Neural cell (in vitro differentiated cells): ENCODE results near the gene ROR2. TPM values are rescaled to one million over a fixed set of nuclear protein-coding genes. Genes with fewer than 3 reads are reported as not detected.

ENCODE experiments used
- H2AFZ ChIP-seq: fragments of 200-600, 300-800 bp; sonication (generic), shearing (Covaris generic); 2 replicates; pipeline ENCODE4 v1.6.0; 2014; ENCODE audit warnings: low read depth, mild to moderate bottlenecking, antibody characterized with exemption, low read length, moderate library complexity
- H3F3A ChIP-seq: fragments of 200-600 bp; shearing (Covaris generic); 2 replicates; pipeline ENCODE4 v1.6.1; 2016; ENCODE audit warnings: mild to moderate bottlenecking, moderate library complexity, mixed read lengths, antibody characterized with exemption, low read length; ENCODE audit not compliant: insufficient read depth, poor library complexity, severe bottlenecking
- H3K27ac ChIP-seq: fragments of 200-600, 300-800 bp; sonication (generic), shearing (Covaris generic); 2 replicates; pipeline ENCODE4 v1.5.1; 2014; ENCODE audit warnings: mild to moderate bottlenecking, low read length, moderate library complexity
- H3K27me3 ChIP-seq: fragments of 300-800, 200-600 bp; sonication (generic), shearing (Covaris generic); 2 replicates; pipeline ENCODE4 v1.6.0; 2014; ENCODE audit warnings: mild to moderate bottlenecking, low read depth, low read length, moderate library complexity; ENCODE audit not compliant: insufficient read depth
- H3K36me3 ChIP-seq: fragments of 300-800, 200-600 bp; sonication (generic), shearing (Covaris generic); 2 replicates; pipeline ENCODE4 v1.5.1; 2014; ENCODE audit warnings: mild to moderate bottlenecking, antibody characterized with exemption, low read length, moderate library complexity; ENCODE audit not compliant: insufficient read depth
- H3K4me2 ChIP-seq: fragments of 300-800, 200-600 bp; sonication (generic), shearing (Covaris generic); 2 replicates; pipeline ENCODE4 v1.6.0; 2014; ENCODE audit warnings: mild to moderate bottlenecking, low read length
- H3K4me3 ChIP-seq: fragments of 300-800, 200-600 bp; sonication (generic), shearing (Covaris generic); 2 replicates; pipeline ENCODE4 v1.5.1; 2014; ENCODE audit warnings: mild to moderate bottlenecking, low read length, moderate library complexity
- H3K79me2 ChIP-seq: fragments of 200-600 bp; shearing (Covaris generic); replicated peaks from 2 replicates; pipeline ENCODE4 v1.6.0; 2014; ENCODE audit warnings: mild to moderate bottlenecking, low read length, moderate library complexity; ENCODE audit not compliant: insufficient read depth
- H3K9ac ChIP-seq: fragments of 300-800, 200-600 bp; sonication (generic), shearing (Covaris generic); 2 replicates; pipeline ENCODE4 v1.6.1; 2016; ENCODE audit warnings: mild to moderate bottlenecking, low read length, mixed read lengths
- H3K9me2 ChIP-seq: fragments of 200-600 bp; shearing (Covaris generic); 2 replicates; pipeline ENCODE4 v1.6.1; 2016; ENCODE audit warnings: mild to moderate bottlenecking, low read length, mixed read lengths; ENCODE audit not compliant: insufficient read depth
- H3K9me3 ChIP-seq: fragments of 200-600, 300-800 bp; sonication (generic), shearing (Covaris generic); 2 replicates; pipeline ENCODE4 v1.6.1; 2016; ENCODE audit warnings: mild to moderate bottlenecking, mixed run types, low read length, moderate library complexity, mixed read lengths
- H4K20me1 ChIP-seq: fragments of 200-600 bp; shearing (Covaris generic); 2 replicates; pipeline ENCODE4 v1.6.1; 2016; ENCODE audit warnings: mild to moderate bottlenecking, mixed run types; ENCODE audit not compliant: insufficient read depth
- CTCF ChIP-seq: fragments of 450-650 bp; IDR thresholded peaks from 2 replicates; pipeline ENCODE4 v1.5.1; 2014; ENCODE audit warnings: antibody characterized with exemption, mild to moderate bottlenecking, moderate library complexity; ENCODE audit not compliant: poor library complexity, severe bottlenecking
- EP300 ChIP-seq: fragments of 450-650 bp; conservative IDR thresholded peaks from 2 replicates; pipeline ENCODE4 v1.6.1; 2014; ENCODE audit warnings: antibody characterized with exemption, mild to moderate bottlenecking, moderate library complexity; ENCODE audit not compliant: poor library complexity, severe bottlenecking
- EZH2 ChIP-seq: fragments of 200-600, 300-800 bp; shearing (Covaris generic), sonication (generic); IDR thresholded peaks from 2 replicates; pipeline ENCODE4 v1.6.1; 2014; ENCODE audit warnings: antibody characterized with exemption, low read length, borderline replicate concordance, mild to moderate bottlenecking; ENCODE audit not compliant: insufficient read depth, poor library complexity, severe bottlenecking
- MXI1 ChIP-seq: fragments of 450-650 bp; conservative IDR thresholded peaks from 2 replicates; pipeline ENCODE4 v1.6.1; 2014; ENCODE audit warnings: antibody characterized with exemption, mild to moderate bottlenecking; ENCODE audit not compliant: poor library complexity, severe bottlenecking
- POLR2AphosphoS5 ChIP-seq: IDR thresholded peaks from 2 replicates; pipeline ENCODE4 v1.6.1; 2012
- RAD21 ChIP-seq: fragments of 450-650 bp; conservative IDR thresholded peaks from 2 replicates; pipeline ENCODE4 v1.6.1; 2014; ENCODE audit warnings: antibody characterized with exemption, mild to moderate bottlenecking, moderate library complexity
- SMC3 ChIP-seq: fragments of 450-650 bp; conservative IDR thresholded peaks from 2 replicates; pipeline ENCODE4 v1.6.1; 2014; ENCODE audit warnings: antibody characterized with exemption, mild to moderate bottlenecking, moderate library complexity; ENCODE audit not compliant: poor library complexity
- TAF1 ChIP-seq: IDR thresholded peaks from 2 replicates; pipeline ENCODE4 v1.6.1; 2012; ENCODE audit warnings: low read depth
- polyA plus RNA-seq: library from polyadenylated mRNA; depleted of rRNA; stranded (reverse); fragments of >200 nt; gene quantifications from 2 replicates; pipeline ENCODE4 v1.2.3, GENCODE V29; 2014
- TF ChIP-seq, protein P1 (sequence below): IDR thresholded peaks from 2 replicates; pipeline ENCODE4 v1.6.1; 2012; ENCODE audit warnings: borderline replicate concordance

Gene ROR2
- polyA plus RNA-seq, 1 donor from 2014 or later, result 0.33 TPM

DNA sequence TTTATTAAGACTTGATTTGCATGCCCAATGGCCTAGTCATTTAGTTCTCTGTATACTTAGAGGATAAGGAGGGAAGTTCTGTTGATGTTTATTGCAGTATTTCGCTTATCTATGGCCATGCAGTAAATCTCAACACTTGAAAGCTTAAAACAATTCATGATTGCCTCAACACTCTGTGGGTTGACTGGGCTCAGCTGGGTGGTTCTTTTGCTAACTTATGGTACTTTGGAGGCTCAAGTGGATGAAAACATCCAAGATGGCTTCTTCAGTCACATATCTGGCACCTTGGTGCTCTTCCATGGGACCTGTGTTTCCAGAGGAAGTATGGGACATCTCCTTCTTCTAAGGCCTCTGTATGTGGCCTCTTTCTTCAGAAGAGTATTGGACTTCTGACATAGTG, 10.3 kb upstream of the ROR2 start:
- no peaks in the 10 kb centered on the region for H3F3A ChIP-seq
- no peaks in the 10 kb centered on the region for H3K9me2 ChIP-seq
- H2AFZ ChIP-seq, result no peak overlapping the region
- peaks cover 4% of the 10 kb centered on the region for H3K9me3 ChIP-seq
- H3K4me2 ChIP-seq, result no peak overlapping the region
- H3K4me3 ChIP-seq, result no peak overlapping the region
- H3K27me3 ChIP-seq, result no peaks in the 10 kb centered on the region
- H3K27ac ChIP-seq, result no peak overlapping the region
- no peaks in the 10 kb centered on the region for H4K20me1 ChIP-seq
- H3K79me2 ChIP-seq, result no peaks in the 10 kb centered on the region
- H3K36me3 ChIP-seq, result no peaks in the 10 kb centered on the region
- no peak for TF ChIP-seq SMC3
- no peak for TF ChIP-seq RAD21
- no peak for TF ChIP-seq POLR2AphosphoS5
- TF ChIP-seq EP300, result no peak
- TF ChIP-seq CTCF, result no peak
- TF ChIP-seq MXI1, result no peak
- TF ChIP-seq, protein P1, sequence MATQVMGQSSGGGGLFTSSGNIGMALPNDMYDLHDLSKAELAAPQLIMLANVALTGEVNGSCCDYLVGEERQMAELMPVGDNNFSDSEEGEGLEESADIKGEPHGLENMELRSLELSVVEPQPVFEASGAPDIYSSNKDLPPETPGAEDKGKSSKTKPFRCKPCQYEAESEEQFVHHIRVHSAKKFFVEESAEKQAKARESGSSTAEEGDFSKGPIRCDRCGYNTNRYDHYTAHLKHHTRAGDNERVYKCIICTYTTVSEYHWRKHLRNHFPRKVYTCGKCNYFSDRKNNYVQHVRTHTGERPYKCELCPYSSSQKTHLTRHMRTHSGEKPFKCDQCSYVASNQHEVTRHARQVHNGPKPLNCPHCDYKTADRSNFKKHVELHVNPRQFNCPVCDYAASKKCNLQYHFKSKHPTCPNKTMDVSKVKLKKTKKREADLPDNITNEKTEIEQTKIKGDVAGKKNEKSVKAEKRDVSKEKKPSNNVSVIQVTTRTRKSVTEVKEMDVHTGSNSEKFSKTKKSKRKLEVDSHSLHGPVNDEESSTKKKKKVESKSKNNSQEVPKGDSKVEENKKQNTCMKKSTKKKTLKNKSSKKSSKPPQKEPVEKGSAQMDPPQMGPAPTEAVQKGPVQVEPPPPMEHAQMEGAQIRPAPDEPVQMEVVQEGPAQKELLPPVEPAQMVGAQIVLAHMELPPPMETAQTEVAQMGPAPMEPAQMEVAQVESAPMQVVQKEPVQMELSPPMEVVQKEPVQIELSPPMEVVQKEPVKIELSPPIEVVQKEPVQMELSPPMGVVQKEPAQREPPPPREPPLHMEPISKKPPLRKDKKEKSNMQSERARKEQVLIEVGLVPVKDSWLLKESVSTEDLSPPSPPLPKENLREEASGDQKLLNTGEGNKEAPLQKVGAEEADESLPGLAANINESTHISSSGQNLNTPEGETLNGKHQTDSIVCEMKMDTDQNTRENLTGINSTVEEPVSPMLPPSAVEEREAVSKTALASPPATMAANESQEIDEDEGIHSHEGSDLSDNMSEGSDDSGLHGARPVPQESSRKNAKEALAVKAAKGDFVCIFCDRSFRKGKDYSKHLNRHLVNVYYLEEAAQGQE, result no peak
- TF ChIP-seq EZH2, result no peak
- no peak for TF ChIP-seq TAF1
- H3K9ac ChIP-seq, result no peak overlapping the region

DNA sequence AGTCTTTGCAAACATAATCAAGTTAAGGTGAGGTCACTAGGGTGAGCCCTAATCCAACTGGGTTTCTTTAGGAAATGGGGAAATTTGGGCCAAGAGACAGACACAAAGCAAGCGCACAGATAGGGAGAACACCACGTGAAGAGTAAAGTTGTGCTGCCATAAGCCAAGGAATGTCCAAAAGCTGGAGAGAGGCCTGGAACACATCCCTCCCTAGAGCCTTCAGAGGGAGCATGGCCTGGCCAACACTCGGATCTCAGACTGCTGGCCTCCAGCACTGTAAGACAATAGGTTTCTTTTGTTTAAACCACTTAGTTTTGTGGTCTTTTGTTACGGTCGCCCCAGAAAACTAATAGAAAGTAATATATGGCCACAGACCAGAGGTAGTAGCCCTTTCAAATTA, 8.1 kb upstream of the ROR2 start:
- Histone ChIP-seq H3K36me3 (no peaks in the 10 kb centered on the region), H3K4me3 (no peak overlapping the region), H3K9me3 (peaks cover 4% of the 10 kb centered on the region), H3K79me2 (no peaks in the 10 kb centered on the region), H3K9ac (no peak overlapping the region), H3F3A (no peaks in the 10 kb centered on the region), H3K27ac (no peak overlapping the region), H3K9me2 (no peaks in the 10 kb centered on the region), H3K4me2 (no peak overlapping the region), H3K27me3 (no peaks in the 10 kb centered on the region), H2AFZ (no peak overlapping the region), H4K20me1 (no peaks in the 10 kb centered on the region)
- TF ChIP-seq EP300, result no peak

DNA sequence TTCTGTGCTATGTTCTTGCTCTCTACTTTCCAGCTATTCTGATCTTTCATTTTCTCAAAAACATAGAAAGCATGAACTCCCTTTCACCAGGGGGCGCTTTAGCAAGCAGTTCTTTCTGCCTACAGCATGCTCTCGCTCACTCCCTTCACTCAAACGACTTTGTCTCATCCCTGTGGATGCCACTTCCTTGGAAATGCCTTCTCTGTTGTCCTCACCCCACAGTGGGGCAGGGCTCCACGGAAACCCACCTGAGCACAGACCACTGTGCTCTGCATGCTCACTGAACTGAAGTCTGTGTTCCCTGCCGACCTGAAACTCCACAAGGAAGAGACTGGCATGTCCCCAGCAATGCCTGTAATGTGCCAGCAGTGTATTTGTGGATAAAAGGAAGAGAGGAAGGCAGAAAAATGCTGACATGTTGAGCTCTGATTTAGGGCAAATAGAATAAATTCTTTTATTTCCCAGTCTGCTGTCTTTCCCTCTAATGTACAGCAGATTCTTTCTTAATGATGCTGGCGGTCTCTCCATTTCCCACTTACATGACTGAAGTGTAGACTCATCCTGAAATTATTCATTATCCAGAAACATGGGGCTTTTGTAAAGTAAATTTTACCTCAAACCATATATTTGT, 4.9 kb upstream of the ROR2 start:
- Histone ChIP-seq H3K27me3 (peaks cover 17% of the 10 kb centered on the region), H3K79me2 (no peaks in the 10 kb centered on the region), H3K4me3 (no peak overlapping the region), H4K20me1 (no peaks in the 10 kb centered on the region), H3K4me2 (no peak overlapping the region), H2AFZ (no peak overlapping the region), H3K36me3 (no peaks in the 10 kb centered on the region), H3F3A (no peaks in the 10 kb centered on the region), H3K9me2 (no peaks in the 10 kb centered on the region), H3K9ac (no peak overlapping the region), H3K9me3 (no peaks in the 10 kb centered on the region), H3K27ac (no peak overlapping the region)
- TF ChIP-seq TAF1 (no peak), RAD21 (peak; percentile 26), SMC3 (peak; percentile 25), CTCF (peak; percentile 57)
- TF ChIP-seq, protein P1, result no peak
